Activated CD4-positive, alpha-beta T cell treated with anti-CD3 and anti-CD28 coated beads, Interleukin-2, Interleukin-4, amounts not matched to agents 100 ng/mL and 50 ng/mL, durations not matched to agents 16 hours and 8 hours (primary cell): ENCODE results near the gene AIFM2.
"Not testable (repeated sequence)": the region's sequence is repeated elsewhere in the genome, so short reads cannot be mapped to it uniquely, and the experiment has no call there.

ENCODE experiments used
- DNase-seq: peaks from one replicate; pipeline ENCODE4 v3.0.0-alpha.2; 2020; ENCODE audit warnings: low spot score

AIFM2 gene

DNA sequence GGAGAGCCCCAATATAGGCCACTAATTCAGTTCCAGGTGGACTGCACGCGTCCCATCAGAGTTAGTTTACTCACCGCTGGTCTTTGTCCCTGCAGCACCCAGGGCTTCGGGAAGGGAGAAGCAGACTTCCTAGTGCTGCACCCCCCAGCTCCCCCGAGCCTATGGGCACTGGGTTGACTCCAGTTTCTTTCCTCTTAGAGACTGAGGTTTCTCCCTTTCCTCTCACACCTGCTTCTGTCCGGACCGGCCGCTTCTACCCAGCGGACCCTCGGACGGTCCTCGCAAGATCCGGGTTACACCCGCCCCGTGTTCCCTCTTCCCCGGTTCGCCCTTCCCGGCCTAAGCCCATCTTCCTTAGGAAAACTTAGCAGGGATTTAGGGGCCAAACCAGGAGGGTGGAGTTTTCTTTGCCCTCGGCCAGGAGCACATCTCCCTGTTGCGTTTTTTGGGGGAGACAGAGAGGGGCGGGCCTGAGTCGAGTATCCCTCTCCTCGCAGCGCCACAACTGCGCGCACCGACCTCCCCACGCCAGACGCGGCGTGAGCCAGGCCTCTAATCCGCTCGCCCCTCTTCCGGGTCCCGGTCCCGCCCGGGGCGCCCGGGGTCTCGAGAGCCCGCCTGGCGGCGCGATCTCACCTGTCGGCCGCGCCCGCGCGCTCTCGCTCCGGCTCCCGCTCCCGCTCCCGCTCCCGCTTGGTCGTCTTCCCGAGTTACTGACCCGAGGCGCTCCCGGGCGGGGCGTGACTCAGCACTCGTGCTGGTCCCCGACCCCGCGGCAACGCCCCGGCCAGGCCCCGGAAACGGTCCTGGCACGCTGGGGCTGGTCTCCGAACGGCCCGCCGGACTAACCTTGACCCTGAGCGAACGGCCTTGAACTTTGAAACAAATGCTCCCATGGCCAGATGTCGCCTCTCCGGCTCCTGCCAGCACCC is at the start of gene AIFM2:
Gene AIFM2 (minus strand): TSS at position 728 of the 932 bp plus-strand sequence. CDS start 8,741 bp downstream, outside the sequence.
- DNase-seq = peak; percentile 40

DNA sequence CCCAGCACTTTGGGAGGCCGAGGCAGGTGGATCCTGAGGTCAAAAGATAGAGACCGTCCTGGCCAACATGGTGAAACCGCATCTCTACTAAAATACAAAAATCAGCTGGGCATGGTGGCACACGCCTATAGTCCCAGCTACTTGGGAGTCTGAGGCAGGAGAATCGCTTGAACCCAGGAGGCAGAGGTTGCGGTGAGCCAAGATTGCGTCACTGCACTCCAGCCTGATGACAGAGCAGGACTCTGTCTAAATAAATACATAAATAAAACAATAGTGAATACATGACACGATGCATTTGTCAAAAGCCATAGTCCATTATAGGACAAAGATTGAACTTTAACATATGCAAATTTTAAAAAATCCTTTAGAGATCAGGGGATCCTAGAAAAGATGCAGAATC is 46.6 kb upstream of the AIFM2 start:
- DNase-seq = not testable (repeated sequence)

DNA sequence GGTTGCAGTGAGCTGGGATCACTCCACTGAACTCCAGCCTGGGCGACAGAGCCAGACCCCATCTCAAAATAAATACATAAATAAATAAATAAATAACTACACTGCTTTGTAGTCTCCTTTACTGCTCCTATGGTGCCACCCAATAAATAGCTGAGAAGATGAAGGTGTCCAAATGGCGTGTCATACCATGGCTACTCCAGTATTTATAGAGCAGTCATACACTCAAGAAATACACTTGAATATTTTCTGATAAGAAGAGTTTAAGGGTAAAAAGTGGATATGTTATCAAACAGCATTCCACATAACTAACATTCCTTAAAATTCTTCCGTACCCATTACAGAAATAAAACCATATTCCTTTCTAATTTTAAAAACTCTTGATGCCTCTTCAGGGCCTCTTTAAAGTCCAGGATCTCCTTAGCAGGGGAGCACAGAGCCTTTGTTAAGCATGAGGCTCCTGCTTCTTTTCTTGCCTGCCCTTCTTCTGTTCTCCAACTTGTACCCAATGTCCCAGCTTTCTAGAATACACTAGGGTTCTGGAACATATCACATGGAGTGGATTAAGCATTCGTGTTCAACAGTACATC is 45.6 kb upstream of the AIFM2 start:
- no peak for DNase-seq

DNA sequence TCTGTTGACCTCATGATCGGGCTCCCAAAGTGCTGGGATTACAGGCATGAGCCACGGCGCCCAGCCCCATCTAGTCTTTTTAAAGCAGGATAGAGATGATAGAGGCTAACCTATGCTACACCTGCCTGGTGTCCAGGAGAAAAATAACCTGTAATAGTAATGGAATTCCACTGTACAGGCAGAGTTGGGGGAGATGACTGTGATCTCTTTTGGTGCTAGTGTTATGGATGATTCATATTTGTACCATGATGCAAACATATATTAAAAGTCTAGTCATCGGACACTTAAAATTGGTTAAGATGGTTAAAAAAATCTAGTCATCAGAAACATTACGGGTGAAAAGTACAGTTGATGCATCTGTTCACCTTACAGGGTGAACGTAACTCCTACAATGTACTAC is 43.8 kb upstream of the AIFM2 start:
- DNase-seq = no peak

DNA sequence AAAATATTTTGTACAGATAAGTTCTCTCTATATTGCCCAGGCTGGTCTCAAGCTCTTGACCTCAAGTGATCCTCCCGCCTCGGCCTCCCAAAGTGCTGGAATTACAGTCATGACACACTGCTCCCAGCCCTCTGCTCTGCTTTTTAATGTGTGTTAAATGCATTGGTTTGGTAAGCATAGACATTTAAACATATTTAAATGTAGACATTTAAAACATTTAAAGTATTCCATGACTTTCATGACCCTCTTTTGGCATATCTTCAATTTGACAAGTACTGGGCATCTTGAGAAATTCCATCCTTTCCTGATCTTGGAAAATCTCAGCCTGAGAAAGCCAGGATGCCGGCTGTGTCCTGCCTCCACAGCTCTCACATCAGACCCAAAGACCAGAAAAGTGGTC is 42.9 kb upstream of the AIFM2 start:
- DNase-seq = no peak

- peak; percentile 38 for DNase-seq
Measured at GRCh38 chr10:70174058-70174741, 41.6 kb upstream of the AIFM2 start.

- DNase-seq = no peak
Measured at GRCh38 chr10:70169649-70170364, 37.2 kb upstream of the AIFM2 start.

GRCh38 chr10:70169011-70169410 is 36.4 kb upstream of the AIFM2 start:
- DNase-seq = no peak

DNA sequence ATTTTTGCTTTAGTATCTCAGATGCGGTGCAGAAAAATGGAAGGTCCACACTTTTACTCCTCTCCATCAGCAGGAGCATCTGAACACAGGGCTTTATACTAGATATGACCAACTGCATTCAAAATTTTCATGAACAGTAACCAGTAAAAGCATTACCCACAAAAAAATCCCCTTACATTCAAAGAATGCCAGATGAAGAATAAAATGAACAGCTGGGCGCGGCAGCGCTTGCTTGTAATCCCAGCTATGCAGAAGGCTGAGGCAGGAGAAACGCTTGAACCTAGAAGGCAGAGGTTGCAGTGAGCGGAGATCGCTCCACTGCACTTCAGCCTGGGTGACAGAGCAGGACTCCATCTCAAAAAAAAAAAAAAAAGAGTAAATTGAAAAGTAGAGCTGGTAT is 34.6 kb upstream of the AIFM2 start:
- no peak for DNase-seq

DNA sequence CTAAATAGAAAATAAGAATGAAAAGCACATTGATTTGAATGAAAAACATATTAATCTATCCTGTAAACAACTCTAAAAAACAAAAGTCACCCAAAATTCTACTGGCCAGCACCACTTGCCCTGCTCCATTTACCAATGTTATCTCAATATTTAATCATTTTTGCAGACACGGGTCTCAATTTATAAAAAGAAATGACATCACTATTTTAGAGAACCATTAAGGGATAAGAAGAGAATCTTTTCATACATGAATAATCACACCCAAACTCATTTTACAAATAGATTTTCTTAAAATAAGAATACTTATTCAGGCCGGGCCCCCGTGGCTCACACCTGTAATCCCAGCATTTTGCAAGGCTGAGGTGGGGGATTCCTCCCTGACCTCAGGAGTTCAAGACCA is 33.8 kb upstream of the AIFM2 start:
- DNase-seq = no peak

DNA sequence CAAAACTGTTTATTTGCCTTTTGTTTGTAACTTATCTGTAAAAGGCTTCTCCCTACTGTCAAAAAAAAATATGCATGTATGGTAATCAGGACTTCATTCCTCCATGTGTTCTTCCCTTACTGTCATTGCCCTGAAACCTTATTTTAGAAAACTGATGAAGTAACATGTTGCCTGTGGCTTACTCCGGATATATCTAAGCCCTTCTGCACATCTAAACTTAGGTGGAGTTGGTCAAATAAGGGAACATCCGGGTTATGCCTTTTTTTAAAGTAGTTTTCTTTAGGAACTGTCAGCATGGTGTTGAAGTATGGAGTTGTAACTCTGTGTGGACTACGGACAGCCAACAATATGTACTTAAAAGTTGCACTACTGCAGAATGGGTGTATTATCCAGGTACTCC is 31.5 kb upstream of the AIFM2 start:
- DNase-seq = no peak

- no peak for DNase-seq
Measured at GRCh38 chr10:70163448-70163847, 30.8 kb upstream of the AIFM2 start.

- peak; percentile 88 for DNase-seq
Measured at GRCh38 chr10:70162892-70163201, 30.2 kb upstream of the AIFM2 start.

- DNase-seq = no peak
Measured at GRCh38 chr10:70162151-70162891, 29.7 kb upstream of the AIFM2 start.

- no peak for DNase-seq
Measured at GRCh38 chr10:70160798-70161197, 28.2 kb upstream of the AIFM2 start.

DNA sequence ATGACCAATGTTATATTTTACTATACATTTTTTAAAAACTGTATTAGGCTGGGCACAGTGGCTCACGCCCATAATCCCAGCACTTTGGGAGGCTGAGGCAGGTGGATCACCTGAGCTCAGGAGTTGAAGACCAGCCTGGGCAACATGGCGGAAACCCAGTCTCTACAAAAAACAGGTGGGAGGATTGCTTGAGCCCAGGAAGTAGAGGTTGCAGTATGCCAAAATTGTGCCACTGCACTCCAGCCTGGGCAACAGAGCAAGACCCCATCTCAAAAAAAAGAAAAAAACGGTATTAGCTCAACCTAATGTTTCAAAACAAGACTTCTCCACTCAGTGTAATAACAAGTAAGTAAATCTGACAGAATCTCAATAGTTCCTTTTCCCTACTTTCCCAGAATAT is 26.7 kb upstream of the AIFM2 start:
- DNase-seq = not testable (repeated sequence)

- no peak for DNase-seq
Measured at GRCh38 chr10:70158113-70158512, 25.5 kb upstream of the AIFM2 start.

GRCh38 chr10:70155255-70155838 is 22.7 kb upstream of the AIFM2 start:
- DNase-seq = no peak

DNA sequence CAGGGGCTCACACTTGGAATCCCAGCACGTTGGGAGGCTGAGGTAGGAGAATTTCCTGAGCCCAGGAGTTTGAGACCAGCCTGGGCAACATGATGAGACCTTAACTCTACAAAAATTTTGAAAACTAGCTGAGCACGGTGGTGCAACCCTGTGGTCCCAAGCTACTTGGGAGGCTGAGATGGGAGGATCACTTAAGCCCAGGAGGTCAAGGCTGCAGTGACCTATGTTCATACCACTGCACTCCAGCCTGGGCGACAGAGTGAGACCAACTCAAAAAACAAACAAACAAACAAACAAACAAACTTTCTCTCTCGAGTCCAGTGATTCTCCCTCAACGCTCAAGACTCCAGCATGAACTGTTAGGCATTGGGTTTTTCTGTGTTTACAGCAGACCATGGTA is 15.9 kb upstream of the AIFM2 start:
- no peak for DNase-seq

DNA sequence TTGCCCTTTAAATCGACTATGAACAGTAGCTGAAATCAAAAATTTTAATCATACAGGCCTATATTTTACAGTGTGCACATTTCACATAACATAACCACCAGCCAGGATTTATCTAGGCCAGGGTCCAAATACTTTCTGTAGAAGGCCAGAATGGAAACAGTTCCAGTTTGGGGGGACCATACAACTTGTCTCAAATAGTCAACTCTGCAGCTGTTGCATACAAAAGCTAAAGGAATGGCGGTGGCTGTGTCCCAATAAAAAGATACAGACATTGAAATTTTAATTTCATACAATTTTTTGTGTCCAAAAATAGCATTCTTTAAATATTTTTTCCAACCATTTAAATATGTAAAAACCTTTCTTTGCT is 14.6 kb upstream of the AIFM2 start:
- DNase-seq = no peak

- peak; percentile 97 for DNase-seq
Measured at GRCh38 chr10:70146489-70147258, 14.0 kb upstream of the AIFM2 start, which contains the start of gene TYSND1. TYSND1 (minus strand) TSS chr10:70146700; CDS start chr10:70146586, 114 bp downstream.
